ENCODE results near the gene P4HB.

P4HB gene

DNA sequence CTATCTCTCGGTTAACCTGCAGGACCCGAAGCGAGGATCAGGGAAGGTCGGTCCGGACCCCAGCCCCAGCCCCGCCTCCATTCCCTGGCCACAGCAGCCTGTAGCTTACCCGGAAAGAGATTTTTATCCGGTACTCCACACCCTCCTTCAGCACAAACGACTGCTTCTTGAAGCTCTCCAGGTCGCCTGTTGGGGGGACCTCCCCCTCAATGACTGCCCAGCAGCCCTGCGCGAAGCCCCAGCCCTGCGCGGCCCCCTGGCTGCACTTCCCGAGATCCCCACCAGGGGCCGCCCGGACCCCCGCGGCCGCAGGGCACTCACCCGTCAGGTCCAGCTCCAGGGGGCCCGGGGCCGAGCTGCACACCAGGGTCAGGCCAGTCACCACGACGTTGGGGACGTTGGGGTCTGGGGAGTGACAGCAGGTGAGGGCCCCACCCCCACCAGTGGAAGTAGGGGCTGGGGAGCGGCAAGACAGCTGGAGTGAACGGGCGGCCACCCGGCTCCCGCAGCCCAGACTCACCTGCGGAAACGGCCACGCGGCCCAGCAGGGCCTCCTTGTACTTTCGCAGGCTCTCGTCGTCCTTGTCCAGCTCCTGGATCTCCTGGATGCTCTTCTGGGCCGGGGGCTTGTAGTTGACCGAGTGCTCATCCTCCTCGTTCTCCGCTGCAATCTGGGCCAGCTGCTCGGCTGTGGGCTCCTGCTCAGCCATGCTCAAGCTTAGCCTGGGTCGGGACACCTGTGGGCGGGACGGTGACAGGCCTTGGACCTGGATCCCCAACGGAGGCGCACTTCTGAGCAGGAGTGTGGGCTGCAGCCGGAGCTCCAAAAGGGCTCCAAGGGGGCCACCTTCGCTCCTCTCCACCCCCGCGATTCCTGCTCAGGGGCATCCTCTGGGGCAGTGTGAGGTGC, 9.1 kb upstream of the P4HB start:
- no peak for DNase-seq (ENCODE audit: extremely low read depth in 1 of 2, low read depth in 1 of 2)

- DNase-seq (ENCODE audit: extremely low read depth in 1 of 2, low read depth in 1 of 2), result no peak
Observed at GRCh38 chr17:81868674-81869220, 8.4 kb upstream of the P4HB start.

DNA sequence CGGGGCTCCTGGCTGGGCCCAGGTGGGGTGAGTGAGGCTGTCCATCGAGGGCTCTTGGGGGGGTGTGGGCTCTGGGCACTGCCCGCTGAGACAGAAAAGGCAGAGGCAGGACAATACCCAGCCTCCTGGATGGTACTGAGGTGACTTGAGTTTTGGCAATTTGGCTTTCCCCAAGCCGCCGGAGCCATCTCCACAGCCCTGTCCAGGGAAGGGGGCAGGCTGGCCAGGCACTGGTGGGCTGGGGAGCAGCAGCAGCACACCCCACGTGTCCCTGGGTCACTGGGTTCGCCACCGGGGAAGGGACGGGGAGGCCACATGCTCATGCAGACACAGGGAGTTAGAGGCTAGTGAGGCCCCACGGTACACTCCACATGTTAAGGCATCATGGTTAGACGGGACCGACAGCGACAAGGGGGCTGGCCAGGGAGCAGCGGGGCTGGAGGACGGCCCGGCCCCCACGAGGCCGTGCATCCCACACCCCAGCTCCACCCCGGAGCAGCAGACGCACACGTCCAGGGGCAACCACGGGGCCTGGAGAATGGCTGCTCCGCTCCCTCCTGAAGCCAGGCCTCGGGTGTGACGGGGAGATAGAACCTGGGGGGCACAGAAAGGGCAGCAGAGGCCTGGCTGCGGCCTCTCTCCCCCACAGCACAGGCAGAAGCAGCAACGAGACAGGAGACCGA, 7.8 kb upstream of the P4HB start:
- no peak for DNase-seq (ENCODE audit: extremely low read depth in 1 of 2, low read depth in 1 of 2)

- no peak for DNase-seq (ENCODE audit: extremely low read depth in 1 of 2, low read depth in 1 of 2)
Observed at GRCh38 chr17:81867170-81867990, 7.0 kb upstream of the P4HB start.

- DNase-seq (ENCODE audit: extremely low read depth in 1 of 2, low read depth in 1 of 2), result no peak
Observed at GRCh38 chr17:81866440-81867169, 6.3 kb upstream of the P4HB start.

DNA sequence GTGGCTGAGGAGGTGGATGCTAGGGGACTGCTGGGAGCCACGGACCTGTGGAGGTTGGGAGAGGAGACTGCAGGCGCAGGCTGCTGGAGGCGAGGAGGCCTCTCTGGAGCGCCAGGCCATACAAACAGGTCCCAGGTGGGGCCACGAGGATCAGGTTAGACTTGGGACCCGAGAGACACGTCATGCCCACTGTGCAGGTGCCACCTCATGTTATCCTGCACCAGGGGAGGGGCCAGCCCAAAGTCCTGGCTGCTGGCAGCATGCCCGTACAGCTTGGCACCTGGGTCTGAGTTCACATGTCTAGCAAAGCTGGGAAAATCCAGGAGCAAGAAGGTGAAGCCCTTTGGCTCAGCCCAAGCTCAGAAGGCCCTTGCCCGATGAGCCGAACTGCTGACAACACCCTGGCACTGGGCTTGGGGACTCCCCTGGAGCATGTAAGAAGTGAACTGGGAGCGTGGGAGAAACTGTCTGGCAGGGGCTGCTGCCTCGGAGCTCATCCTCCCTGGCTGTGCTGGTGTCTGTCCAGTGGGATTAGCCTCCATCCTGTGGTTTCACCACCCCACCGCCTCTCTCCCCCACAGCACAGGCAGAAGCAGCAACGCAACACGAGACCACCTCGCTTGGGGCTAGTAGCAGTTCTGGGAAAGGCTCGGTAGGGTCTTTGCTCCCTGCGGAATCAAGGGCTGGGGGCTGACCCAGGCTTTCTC, 5.6 kb upstream of the P4HB start:
- no peak for DNase-seq (ENCODE audit: extremely low read depth in 1 of 2, low read depth in 1 of 2)

GRCh38 chr17:81865358-81865732, 5.0 kb upstream of the P4HB start:
- no peak for DNase-seq (ENCODE audit: extremely low read depth in 1 of 2, low read depth in 1 of 2)

DNA sequence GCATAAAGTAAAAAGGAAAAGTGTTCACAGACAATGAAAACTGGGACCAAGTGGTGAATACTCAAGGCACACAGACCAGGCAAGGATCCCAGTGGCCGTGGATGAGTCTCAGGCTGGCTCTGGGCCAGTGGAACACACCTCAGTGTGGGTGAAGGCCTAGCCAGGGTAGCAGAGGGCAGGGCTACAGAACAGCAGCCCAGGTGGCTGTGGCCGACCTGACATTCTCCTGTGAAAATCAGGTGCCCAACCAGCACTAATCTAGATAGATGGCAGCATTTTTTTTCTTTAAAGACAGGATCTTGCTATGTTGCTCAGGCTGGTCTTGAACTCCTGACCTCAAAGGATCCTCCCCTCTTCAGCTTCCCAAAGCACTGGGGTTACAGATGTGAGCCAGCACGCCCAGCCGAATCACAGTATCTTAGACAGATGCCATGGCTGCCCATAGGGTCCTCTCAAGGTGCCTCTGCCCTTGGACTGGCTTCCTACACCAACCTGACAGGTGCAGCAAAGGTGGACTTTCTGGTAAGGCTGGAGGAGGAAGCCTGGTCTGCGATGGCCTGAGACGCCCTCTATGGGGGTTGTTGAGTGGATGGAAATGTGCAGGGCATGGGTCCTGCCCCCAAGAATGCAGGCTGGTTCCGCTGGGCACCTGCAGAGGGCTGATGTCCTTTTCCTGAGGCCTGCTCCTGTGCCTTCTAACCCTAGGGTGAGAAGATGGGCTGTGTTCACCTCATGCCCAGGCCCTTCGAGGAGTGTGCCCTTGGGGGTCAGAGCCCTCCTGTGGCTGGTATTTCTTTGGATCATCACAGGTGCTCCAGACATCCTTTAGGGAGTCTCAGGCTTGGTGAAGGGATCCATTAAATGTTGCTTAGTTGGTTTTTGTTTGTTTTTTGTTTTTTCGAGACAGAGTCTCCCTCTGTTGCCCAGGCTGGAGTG, 3.8 kb upstream of the P4HB start:
- no peak for DNase-seq (ENCODE audit: extremely low read depth in 1 of 2, low read depth in 1 of 2)

- no peak for DNase-seq (ENCODE audit: extremely low read depth in 1 of 2, low read depth in 1 of 2)
Observed at GRCh38 chr17:81863123-81863675, 2.9 kb upstream of the P4HB start.

- peak; percentile 97 to 99 for DNase-seq (ENCODE audit: extremely low read depth in 1 of 2, low read depth in 1 of 2)
Observed at GRCh38 chr17:81860756-81861568, 627 bp upstream of the P4HB start.

- DNase-seq (ENCODE audit: extremely low read depth in 1 of 2, low read depth in 1 of 2), result no peak
Observed at GRCh38 chr17:81858967-81859905, 1.1 kb downstream of the P4HB start.

GRCh38 chr17:81858170-81858966, 2.0 kb downstream of the P4HB start:
- DNase-seq (ENCODE audit: extremely low read depth in 1 of 2, low read depth in 1 of 2), result no peak

DNA sequence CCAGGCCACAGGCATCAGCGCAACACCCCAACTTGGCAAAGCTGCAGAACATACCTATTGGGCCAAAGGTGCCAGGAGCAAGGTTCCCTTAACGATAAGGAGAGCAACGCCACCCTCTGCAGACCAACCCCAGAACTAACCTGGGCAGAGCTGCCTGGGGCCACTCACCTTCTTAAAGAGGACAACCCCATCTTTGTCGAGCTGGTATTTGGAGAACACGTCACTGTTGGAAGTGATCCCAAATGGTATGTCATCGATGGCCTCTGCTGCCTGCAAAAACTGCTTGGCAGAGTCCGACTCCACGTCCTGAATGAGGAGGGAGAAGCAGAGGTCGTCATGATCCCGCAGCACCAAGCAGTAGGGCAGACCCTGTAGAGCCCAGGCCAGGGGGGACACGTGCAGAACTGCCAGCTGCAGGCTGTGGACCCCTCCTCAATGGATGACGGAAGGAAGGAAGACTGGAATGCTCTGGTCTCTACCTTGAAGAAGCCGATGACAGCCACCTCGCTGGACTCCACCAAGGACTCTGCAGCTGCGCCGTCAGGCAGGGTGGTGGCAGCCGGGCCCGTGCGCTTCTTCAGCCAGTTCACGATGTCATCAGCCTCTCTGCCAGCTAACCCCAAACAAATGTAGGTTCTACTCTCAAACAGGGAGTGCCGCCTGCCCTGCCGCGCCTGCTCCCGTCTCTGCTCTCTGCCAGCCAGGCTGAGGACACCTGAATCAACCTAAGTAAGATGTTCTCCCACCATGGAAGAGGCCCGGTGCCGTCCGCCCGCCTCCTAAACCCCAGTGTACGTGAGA, 5.2 kb downstream of the P4HB start:
- no peak for DNase-seq (ENCODE audit: extremely low read depth in 1 of 2, low read depth in 1 of 2)

- no peak for DNase-seq (ENCODE audit: extremely low read depth in 1 of 2, low read depth in 1 of 2)
Observed at GRCh38 chr17:81852237-81852636, 8.1 kb downstream of the P4HB start.

- DNase-seq (ENCODE audit: extremely low read depth in 1 of 2, low read depth in 1 of 2), result no peak
Observed at GRCh38 chr17:81851423-81851822, 8.9 kb downstream of the P4HB start.
